Measurements from ENCODE around the gene DEDD.

Gene DEDD

DNA sequence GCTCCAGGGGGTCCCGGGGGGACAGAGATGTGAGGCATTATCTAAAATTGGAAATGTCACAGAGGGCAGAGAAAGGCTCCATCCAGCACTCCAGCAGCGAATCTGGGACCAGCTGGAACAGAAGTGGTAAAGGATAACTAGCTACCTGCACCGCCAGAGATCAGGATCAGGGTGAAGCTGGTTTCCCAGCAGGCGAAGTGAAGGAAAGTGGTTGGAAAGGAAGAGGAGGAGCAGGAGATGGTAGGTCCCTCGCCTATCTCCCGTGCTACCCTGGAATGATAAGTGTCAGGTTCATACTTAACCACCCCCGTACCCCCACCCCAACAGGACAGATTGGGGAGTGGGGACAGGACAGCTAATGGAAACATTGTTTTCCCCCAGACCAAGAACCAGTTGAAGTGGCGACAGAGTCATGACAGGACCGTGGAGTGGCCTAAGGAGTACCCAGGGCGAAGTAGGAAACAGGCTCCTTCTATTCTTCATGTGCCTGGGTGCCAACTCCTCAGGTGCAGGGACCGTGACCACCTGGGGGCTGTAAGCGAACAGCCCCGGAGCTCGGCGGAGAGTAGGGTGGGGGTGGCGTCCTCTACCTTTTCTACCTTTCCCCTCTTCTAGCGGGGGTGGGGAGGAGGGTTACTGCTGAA is 44.1 kb upstream of the DEDD start:
- Histone ChIP-seq H2AFZ (ENCODE audit: low read depth, low read length) (peak overlapping the region; percentile 90), H3K4me1 (ENCODE audit: insufficient read depth, low read length) (peaks cover 30% of the 10 kb centered on the region), H3K79me2 (ENCODE audit: insufficient read depth, low read length) (peaks cover 18% of the 10 kb centered on the region), H3K9me3 (ENCODE audit: insufficient read depth, low read length, severe bottlenecking) (no peaks in the 10 kb centered on the region), H4K20me1 (ENCODE audit: insufficient read depth, low read length) (no peaks in the 10 kb centered on the region), H3K27me3 (ENCODE audit: insufficient read depth, low read length, poor library complexity) (no peaks in the 10 kb centered on the region), H3K27ac (ENCODE audit: low read length) (peak overlapping the region; percentile 79), H3K36me3 (ENCODE audit: insufficient read depth, low read length) (peaks cover 38% of the 10 kb centered on the region), H3K4me3 (ENCODE audit: low read depth in 1 of 2, low read length in 2 of 2) (peak overlapping the region; percentile 34 to 73), H3K4me2 (ENCODE audit: insufficient read depth, low read length) (peak overlapping the region; percentile 93), H3K9ac (ENCODE audit: low read depth, low read length) (peak overlapping the region; percentile 63)
- DNase-seq (no peak), ATAC-seq (ENCODE audit: insufficient read depth, low read depth) (no peak)
- TF ChIP-seq, protein P1, sequence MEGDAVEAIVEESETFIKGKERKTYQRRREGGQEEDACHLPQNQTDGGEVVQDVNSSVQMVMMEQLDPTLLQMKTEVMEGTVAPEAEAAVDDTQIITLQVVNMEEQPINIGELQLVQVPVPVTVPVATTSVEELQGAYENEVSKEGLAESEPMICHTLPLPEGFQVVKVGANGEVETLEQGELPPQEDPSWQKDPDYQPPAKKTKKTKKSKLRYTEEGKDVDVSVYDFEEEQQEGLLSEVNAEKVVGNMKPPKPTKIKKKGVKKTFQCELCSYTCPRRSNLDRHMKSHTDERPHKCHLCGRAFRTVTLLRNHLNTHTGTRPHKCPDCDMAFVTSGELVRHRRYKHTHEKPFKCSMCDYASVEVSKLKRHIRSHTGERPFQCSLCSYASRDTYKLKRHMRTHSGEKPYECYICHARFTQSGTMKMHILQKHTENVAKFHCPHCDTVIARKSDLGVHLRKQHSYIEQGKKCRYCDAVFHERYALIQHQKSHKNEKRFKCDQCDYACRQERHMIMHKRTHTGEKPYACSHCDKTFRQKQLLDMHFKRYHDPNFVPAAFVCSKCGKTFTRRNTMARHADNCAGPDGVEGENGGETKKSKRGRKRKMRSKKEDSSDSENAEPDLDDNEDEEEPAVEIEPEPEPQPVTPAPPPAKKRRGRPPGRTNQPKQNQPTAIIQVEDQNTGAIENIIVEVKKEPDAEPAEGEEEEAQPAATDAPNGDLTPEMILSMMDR (IDR thresholded peaks at IDR 0.05; ENCODE audit: borderline replicate concordance, extremely low read depth, low read length, poor library complexity, severe bottlenecking): no peak
- TF ChIP-seq EZH2 (IDR thresholded peaks at IDR 0.05; ENCODE audit: borderline replicate concordance, low read depth, low read length, severe bottlenecking): no peak

DNA sequence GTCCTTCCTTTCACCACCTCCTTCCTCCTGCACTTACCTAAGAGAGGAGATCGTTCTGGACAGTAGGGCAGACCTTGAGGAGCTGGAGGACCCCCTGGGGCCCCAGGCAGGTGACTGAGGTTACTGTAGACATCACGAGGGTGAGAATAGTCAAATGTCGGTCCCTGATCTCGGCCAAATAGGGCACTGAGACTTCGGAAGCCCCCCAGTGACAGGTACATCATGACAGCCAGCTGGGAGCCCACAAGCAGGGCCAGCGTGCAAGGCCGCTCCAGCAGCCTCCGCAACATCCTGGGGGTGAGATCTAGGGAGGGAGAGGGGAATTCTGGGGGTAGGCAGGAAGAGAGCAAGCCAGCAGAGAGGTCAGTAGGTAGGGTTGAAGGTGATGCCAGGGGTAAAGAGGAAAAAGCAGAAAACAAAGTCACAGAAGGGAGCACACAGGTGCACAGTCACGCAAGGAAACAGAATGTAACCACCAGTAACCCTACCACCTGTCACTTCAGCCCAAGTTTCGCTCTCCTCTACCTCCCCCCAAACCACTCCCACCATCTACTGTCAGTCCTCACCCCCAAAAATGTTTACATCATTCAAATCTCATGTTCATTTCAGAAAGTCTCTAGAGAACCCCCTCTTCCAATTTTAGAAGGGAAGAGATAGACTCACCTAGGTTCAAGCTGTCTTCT is 43.4 kb upstream of the DEDD start:
- Histone ChIP-seq H3K9ac (ENCODE audit: low read depth, low read length) (peak overlapping the region; percentile 63; the same call in 1 of the 2 replicates), H3K9me3 (ENCODE audit: insufficient read depth, low read length, severe bottlenecking) (no peaks in the 10 kb centered on the region), H3K27ac (ENCODE audit: low read length) (no peak overlapping the region), H2AFZ (ENCODE audit: low read depth, low read length) (no peak overlapping the region), H3K79me2 (ENCODE audit: insufficient read depth, low read length) (peaks cover 18% of the 10 kb centered on the region), H3K27me3 (ENCODE audit: insufficient read depth, low read length, poor library complexity) (no peaks in the 10 kb centered on the region), H3K36me3 (ENCODE audit: insufficient read depth, low read length) (peaks cover 45% of the 10 kb centered on the region), H3K4me1 (ENCODE audit: insufficient read depth, low read length) (peaks cover 30% of the 10 kb centered on the region), H3K4me2 (ENCODE audit: insufficient read depth, low read length) (peak overlapping the region; percentile 93), H4K20me1 (ENCODE audit: insufficient read depth, low read length) (no peaks in the 10 kb centered on the region), H3K4me3 (ENCODE audit: low read depth in 1 of 2, low read length in 2 of 2) (peak overlapping the region; percentile 34 to 73; a peak in 3 of 4 replicates)
- ATAC-seq (ENCODE audit: insufficient read depth, low read depth) (no peak), DNase-seq (no peak)
- no peak for TF ChIP-seq EZH2 (IDR thresholded peaks at IDR 0.05; ENCODE audit: borderline replicate concordance, low read depth, low read length, severe bottlenecking)

- no peak overlapping the region for H3K4me3 ChIP-seq (ENCODE audit: low read depth in 1 of 2, low read length in 2 of 2)
- no peaks in the 10 kb centered on the region for H3K27me3 ChIP-seq (ENCODE audit: insufficient read depth, low read length, poor library complexity)
- H4K20me1 ChIP-seq (ENCODE audit: insufficient read depth, low read length): no peaks in the 10 kb centered on the region
- H3K36me3 ChIP-seq (ENCODE audit: insufficient read depth, low read length): peaks cover 52% of the 10 kb centered on the region
- peaks cover 18% of the 10 kb centered on the region for H3K79me2 ChIP-seq (ENCODE audit: insufficient read depth, low read length)
- ATAC-seq (ENCODE audit: insufficient read depth, low read depth) (no peak), DNase-seq (no peak)
- H3K9me3 ChIP-seq (ENCODE audit: insufficient read depth, low read length, severe bottlenecking): no peaks in the 10 kb centered on the region
- H3K4me2 ChIP-seq (ENCODE audit: insufficient read depth, low read length): no peak overlapping the region
- peaks cover 30% of the 10 kb centered on the region for H3K4me1 ChIP-seq (ENCODE audit: insufficient read depth, low read length)
- no peak overlapping the region for H3K9ac ChIP-seq (ENCODE audit: low read depth, low read length)
- no peak for TF ChIP-seq EZH2 (IDR thresholded peaks at IDR 0.05; ENCODE audit: borderline replicate concordance, low read depth, low read length, severe bottlenecking)
- no peak overlapping the region for H2AFZ ChIP-seq (ENCODE audit: low read depth, low read length)
- H3K27ac ChIP-seq (ENCODE audit: low read length): no peak overlapping the region
Observed at GRCh38 chr1:161174911-161175310, 42.4 kb upstream of the DEDD start.

- H3K9me3 ChIP-seq (ENCODE audit: insufficient read depth, low read length, severe bottlenecking): no peaks in the 10 kb centered on the region
- no peak for DNase-seq
- H3K4me2 ChIP-seq (ENCODE audit: insufficient read depth, low read length): no peak overlapping the region
- peaks cover 30% of the 10 kb centered on the region for H3K4me1 ChIP-seq (ENCODE audit: insufficient read depth, low read length)
- no peak overlapping the region for H3K4me3 ChIP-seq (ENCODE audit: low read depth in 1 of 2, low read length in 2 of 2)
- H3K27me3 ChIP-seq (ENCODE audit: insufficient read depth, low read length, poor library complexity): no peaks in the 10 kb centered on the region
- H2AFZ ChIP-seq (ENCODE audit: low read depth, low read length): no peak overlapping the region
- no peak for ATAC-seq (ENCODE audit: insufficient read depth, low read depth)
- TF ChIP-seq EZH2 (IDR thresholded peaks at IDR 0.05; ENCODE audit: borderline replicate concordance, low read depth, low read length, severe bottlenecking): no peak
- TF ChIP-seq, protein P1 (IDR thresholded peaks at IDR 0.05; ENCODE audit: borderline replicate concordance, extremely low read depth, low read length, poor library complexity, severe bottlenecking): no peak
- no peaks in the 10 kb centered on the region for H4K20me1 ChIP-seq (ENCODE audit: insufficient read depth, low read length)
- no peak overlapping the region for H3K27ac ChIP-seq (ENCODE audit: low read length)
- H3K9ac ChIP-seq (ENCODE audit: low read depth, low read length): no peak overlapping the region
- peaks cover 63% of the 10 kb centered on the region for H3K36me3 ChIP-seq (ENCODE audit: insufficient read depth, low read length)
- H3K79me2 ChIP-seq (ENCODE audit: insufficient read depth, low read length): peaks cover 18% of the 10 kb centered on the region
Observed at GRCh38 chr1:161173711-161174110, 41.2 kb upstream of the DEDD start.
